Measurements from ENCODE around the gene SIK3. TPM values are rescaled to one million over a fixed set of nuclear protein-coding genes. Genes with fewer than 3 reads are reported as not detected.

SIK3 gene
- total RNA-seq, 2 experiments from 2014 or later, result 36.4 to 43.0 TPM

- no peaks in the 10 kb centered on the region for H3K9me3 Mint-ChIP-seq
- no peak overlapping the region for H3K4me3 Mint-ChIP-seq
- peaks cover 16% of the 10 kb centered on the region for H3K4me1 Mint-ChIP-seq
- ChIA-PET CTCF (no interaction called here), POLR2A (no interaction called here)
- no peak for DNase-seq
- H3K27ac Mint-ChIP-seq, result no peak overlapping the region
- no peaks in the 10 kb centered on the region for H3K36me3 Mint-ChIP-seq (ENCODE audit: low read depth)
- H3K27me3 Mint-ChIP-seq, result no peaks in the 10 kb centered on the region
Measured at GRCh38 chr11:116831790-116832349, 266.4 kb downstream of the SIK3 start.

- Mint-ChIP-seq H3K27ac (no peak overlapping the region), H3K9me3 (no peaks in the 10 kb centered on the region), H3K4me1 (peaks cover 7% of the 10 kb centered on the region), H3K4me3 (no peak overlapping the region), H3K36me3 (ENCODE audit: low read depth) (no peaks in the 10 kb centered on the region), H3K27me3 (no peaks in the 10 kb centered on the region)
- ChIA-PET CTCF (no interaction called here), POLR2A (no interaction called here)
- DNase-seq, result no peak
Measured at GRCh38 chr11:116830184-116830912, 267.9 kb downstream of the SIK3 start.

- Mint-ChIP-seq H3K4me1 (peaks cover 2% of the 10 kb centered on the region), H3K27ac (no peak within 1 kb of the TSS), H3K36me3 (ENCODE audit: low read depth) (no peaks in the 10 kb centered on the region), H3K9me3 (no peaks in the 10 kb centered on the region), H3K27me3 (no peaks in the 10 kb centered on the region), H3K4me3 (no peak within 1 kb of the TSS)
- CTCF ChIA-PET, result no interaction called here
- POLR2A ChIA-PET, result interaction anchor here (0.5 kb wide), 1 partner anchor 350 kb away, joined by 3 read pairs; no protein-coding TSS in a partner anchor
- no peak for DNase-seq
Measured at GRCh38 chr11:116829525-116830183, 268.6 kb downstream of the SIK3 start, which contains the start of gene APOC3. APOC3 (plus strand) TSS chr11:116829907; CDS start chr11:116830583, 676 bp downstream.

GRCh38 chr11:116828632-116829524, 269.4 kb downstream of the SIK3 start:
- H3K4me1 Mint-ChIP-seq, result no peaks in the 10 kb centered on the region
- H3K27ac Mint-ChIP-seq, result no peak overlapping the region

DNA sequence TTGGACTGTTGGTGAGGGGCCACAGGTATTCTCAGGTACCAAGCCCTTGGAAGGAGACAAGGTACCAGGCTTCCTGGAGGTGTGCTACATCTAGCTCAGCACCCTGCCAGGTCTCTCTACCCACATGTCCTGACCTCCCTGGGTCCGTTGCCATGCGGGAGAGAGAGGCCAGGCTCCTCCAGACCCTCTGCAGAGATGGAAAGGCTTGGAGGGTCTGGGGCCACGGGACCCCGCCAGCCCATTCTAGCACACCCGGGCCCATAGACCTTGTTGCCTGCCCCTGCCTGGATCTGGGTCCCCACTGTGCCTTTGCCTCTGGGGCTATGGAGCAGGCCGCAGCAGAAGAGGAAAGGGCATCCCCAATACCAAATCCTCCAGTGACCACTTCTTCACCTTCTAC, 270.8 kb downstream of the SIK3 start:
- no peaks in the 10 kb centered on the region for H3K27me3 Mint-ChIP-seq
- H3K27ac Mint-ChIP-seq, result no peak overlapping the region
- DNase-seq, result no peak
- POLR2A ChIA-PET, result no interaction called here
- no peaks in the 10 kb centered on the region for H3K9me3 Mint-ChIP-seq
- no peaks in the 10 kb centered on the region for H3K4me1 Mint-ChIP-seq
- CTCF ChIA-PET, result interaction anchor here (1.7 to 1.9 kb wide), 2 partner anchors 36 kb away, joined by 6 to 7 read pairs; partner anchors contain the start of gene APOA5
- no peak overlapping the region for H3K4me3 Mint-ChIP-seq
- no peaks in the 10 kb centered on the region for H3K36me3 Mint-ChIP-seq (ENCODE audit: low read depth)

More at GRCh38 chr11:116828632-116829524, 269.4 kb downstream of the SIK3 start:
- Mint-ChIP-seq H3K36me3 (ENCODE audit: low read depth) (no peaks in the 10 kb centered on the region), H3K9me3 (no peaks in the 10 kb centered on the region), H3K4me3 (no peak overlapping the region), H3K27me3 (no peaks in the 10 kb centered on the region)
- ChIA-PET CTCF (interaction anchor here (1.7 kb wide), 1 partner anchor 38 kb away, joined by 7 read pairs; the partner anchor contains the start of gene APOA5), POLR2A (interaction anchor here (0.5 to 1.2 kb wide), 2 partner anchors 102 to 351 kb away, joined by 3 read pairs; no protein-coding TSS in a partner anchor)
- DNase-seq, result no peak

DNA sequence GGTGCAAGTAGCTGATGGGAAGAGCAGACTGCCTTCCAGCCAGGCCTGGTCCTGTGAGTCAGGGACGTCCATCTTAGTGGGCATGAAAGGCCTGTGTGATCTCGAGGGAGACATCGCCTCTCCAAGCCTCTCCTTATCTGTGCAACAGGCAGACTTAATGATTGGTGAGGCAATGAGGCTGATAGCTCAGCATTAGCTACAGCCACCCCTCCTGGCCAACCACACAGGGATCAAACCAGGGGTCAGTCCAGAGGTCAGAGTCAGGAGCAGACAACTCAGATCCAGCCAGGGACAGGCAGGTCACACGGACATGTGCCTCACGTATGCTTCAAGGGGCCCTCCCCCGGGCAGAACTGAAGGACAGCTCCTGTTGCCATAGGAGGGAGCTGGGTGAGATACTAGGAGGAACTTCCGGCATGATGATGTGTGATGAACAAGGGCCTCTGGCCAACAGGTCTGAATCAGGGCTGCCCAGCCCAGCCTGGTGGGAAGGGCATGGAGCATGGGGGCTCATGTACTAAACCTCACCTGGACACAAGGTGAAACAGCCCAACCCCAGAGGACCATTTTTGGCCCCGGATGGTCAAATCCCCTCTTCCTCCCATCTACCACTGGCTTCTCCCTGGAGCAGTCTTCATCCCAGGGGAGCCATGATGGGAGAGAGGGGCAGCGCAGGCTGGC, 271.3 kb downstream of the SIK3 start:
- ChIA-PET POLR2A (no interaction called here), CTCF (interaction anchor here (0.6 to 1.9 kb wide), 2 partner anchors 36 to 290 kb away, joined by 3 to 6 read pairs; partner anchors contain the start of gene APOA5)
- no peaks in the 10 kb centered on the region for H3K27me3 Mint-ChIP-seq

GRCh38 chr11:116825854-116826750, 272.1 kb downstream of the SIK3 start:
- no peak overlapping the region for H3K4me3 Mint-ChIP-seq
- no peaks in the 10 kb centered on the region for H3K9me3 Mint-ChIP-seq
- CTCF ChIA-PET, result interaction anchor here (1.9 kb wide), 1 partner anchor 35 kb away, joined by 6 read pairs; the partner anchor contains the start of gene APOA5
- H3K27me3 Mint-ChIP-seq, result no peaks in the 10 kb centered on the region
- no peaks in the 10 kb centered on the region for H3K36me3 Mint-ChIP-seq (ENCODE audit: low read depth)
- POLR2A ChIA-PET, result no interaction called here
- no peaks in the 10 kb centered on the region for H3K4me1 Mint-ChIP-seq
- no peak overlapping the region for H3K27ac Mint-ChIP-seq
- no peak for DNase-seq

More for the DNA sequence above, 271.3 kb downstream of the SIK3 start:
- no peaks in the 10 kb centered on the region for H3K4me1 Mint-ChIP-seq
- no peak overlapping the region for H3K27ac Mint-ChIP-seq
- no peak overlapping the region for H3K4me3 Mint-ChIP-seq
- H3K36me3 Mint-ChIP-seq (ENCODE audit: low read depth), result no peaks in the 10 kb centered on the region
- no peaks in the 10 kb centered on the region for H3K9me3 Mint-ChIP-seq
- no peak for DNase-seq

GRCh38 chr11:116825434-116825833, 272.8 kb downstream of the SIK3 start:
- H3K4me3 Mint-ChIP-seq, result no peak overlapping the region
- DNase-seq, result no peak
- no peaks in the 10 kb centered on the region for H3K27me3 Mint-ChIP-seq
- no peaks in the 10 kb centered on the region for H3K36me3 Mint-ChIP-seq (ENCODE audit: low read depth)
- H3K27ac Mint-ChIP-seq, result no peak overlapping the region
- ChIA-PET POLR2A (no interaction called here), CTCF (interaction anchor here (0.7 to 1.9 kb wide), 2 partner anchors 10 to 34 kb away, joined by 3 to 6 read pairs; partner anchors contain the start of gene APOA5)
- H3K9me3 Mint-ChIP-seq, result no peaks in the 10 kb centered on the region
- H3K4me1 Mint-ChIP-seq, result no peaks in the 10 kb centered on the region

DNA sequence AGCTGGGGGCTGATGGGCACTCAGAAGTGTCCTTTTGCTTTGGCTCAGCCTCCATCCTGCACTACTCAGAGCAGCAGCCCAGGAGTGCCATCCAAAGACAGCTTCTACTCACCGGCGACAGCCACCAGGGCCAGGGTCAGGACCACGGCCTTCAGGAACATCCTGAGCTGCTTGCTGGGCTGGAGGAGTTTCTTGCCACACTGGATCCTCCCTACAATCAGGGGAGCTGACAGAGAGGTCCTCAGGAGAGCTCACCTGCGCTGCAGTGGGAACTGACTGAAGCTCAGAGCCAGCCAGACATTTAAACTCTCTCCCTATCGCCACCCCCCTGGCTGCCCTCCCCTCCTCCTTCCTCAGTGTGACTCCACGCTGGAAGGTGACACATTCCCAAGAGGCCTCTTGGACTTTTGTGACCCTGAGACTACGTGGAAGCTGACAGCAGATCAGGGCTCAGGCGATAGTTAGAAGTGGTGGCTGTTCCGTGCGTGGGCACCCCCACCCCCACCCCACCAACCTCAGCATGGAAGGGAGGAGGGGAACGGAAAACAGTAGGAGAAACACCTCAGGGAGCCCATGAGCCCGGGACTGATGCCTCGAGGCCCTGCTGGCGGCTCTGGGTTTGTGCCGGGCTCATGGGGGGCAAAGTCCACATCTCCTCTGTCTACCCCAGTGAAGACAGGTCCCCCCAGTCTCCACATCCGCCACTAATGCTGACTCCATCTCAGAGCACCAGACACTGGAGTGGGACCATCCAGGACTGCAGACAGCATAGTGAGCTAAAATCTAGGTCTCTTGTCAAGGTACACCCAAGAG, 275.0 kb downstream of the SIK3 start, which contains the start of gene APOA4:
TSS of gene APOA4 (minus strand) at position 274 of the 813 bp plus-strand sequence. CDS start at position 161, 113 bp downstream.
- Mint-ChIP-seq H3K4me3 (no peak within 1 kb of the TSS), H3K36me3 (ENCODE audit: low read depth) (no peaks in the 10 kb centered on the region), H3K9me3 (no peaks in the 10 kb centered on the region), H3K27ac (no peak within 1 kb of the TSS), H3K27me3 (no peaks in the 10 kb centered on the region), H3K4me1 (no peaks in the 10 kb centered on the region)
- no peak for DNase-seq
- ChIA-PET CTCF (interaction anchor here (1.1 to 3.2 kb wide), 4 partner anchors 13 to 283 kb away, joined by 3 to 18 read pairs (median 4); partner anchors contain the start of genes APOA5 and SIK3), POLR2A (no interaction called here)

DNA sequence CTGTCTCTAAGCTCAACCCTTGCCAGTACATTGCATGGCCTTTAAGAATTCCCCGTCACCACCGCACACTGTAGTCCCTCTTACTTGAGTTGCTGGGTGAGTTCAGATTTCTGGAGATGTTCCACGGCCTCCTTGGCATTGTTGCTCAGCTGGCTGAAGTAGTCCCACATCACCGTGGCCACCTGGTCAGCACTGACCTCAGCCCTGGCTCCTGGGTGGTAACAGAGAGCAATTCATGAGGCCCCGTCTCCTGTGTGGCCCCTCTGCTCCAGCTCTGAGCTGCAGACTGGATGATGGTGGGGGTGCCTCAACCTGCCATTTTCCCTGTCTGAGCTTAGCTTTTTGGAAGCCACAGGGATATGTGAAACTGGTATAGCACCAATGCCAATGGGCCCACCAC, 275.7 kb downstream of the SIK3 start:
- H3K27ac Mint-ChIP-seq, result no peak overlapping the region
- no peak for DNase-seq
- H3K4me1 Mint-ChIP-seq, result no peaks in the 10 kb centered on the region
- H3K4me3 Mint-ChIP-seq, result no peak overlapping the region
- CTCF ChIA-PET, result interaction anchor here (2.2 to 3.2 kb wide), 2 partner anchors 13 to 31 kb away, joined by 6 to 18 read pairs; partner anchors contain the start of gene APOA5
- H3K27me3 Mint-ChIP-seq, result no peaks in the 10 kb centered on the region
- no peaks in the 10 kb centered on the region for H3K9me3 Mint-ChIP-seq
- H3K36me3 Mint-ChIP-seq (ENCODE audit: low read depth), result no peaks in the 10 kb centered on the region
- POLR2A ChIA-PET, result no interaction called here
